Superior temporal gyrus (tissue), 1 donor: ENCODE results near the gene VSX1.

Source experiments
- DNase-seq: peaks from one replicate; pipeline ENCODE4 v3.0.0-alpha.2; 2016; ENCODE audit errors: extremely low spot score

The VSX1 gene

GRCh38 chr20:25087186-25087929 lies 5.4 kb upstream of the VSX1 start:
- no peak for DNase-seq

GRCh38 chr20:25085756-25086495 lies 4.0 kb upstream of the VSX1 start:
- DNase-seq, result no peak

GRCh38 chr20:25084626-25085187 lies 2.8 kb upstream of the VSX1 start:
- no peak for DNase-seq

GRCh38 chr20:25083773-25084625 lies 2.1 kb upstream of the VSX1 start:
- DNase-seq, result no peak

- no peak for DNase-seq
Measured at GRCh38 chr20:25083141-25083772, 1.3 kb upstream of the VSX1 start.

- no peak for DNase-seq
Measured at GRCh38 chr20:25082498-25082873, 545 bp upstream of the VSX1 start.

- no peak for DNase-seq
Measured at GRCh38 chr20:25081065-25081729, 744 bp downstream of the VSX1 start.

GRCh38 chr20:25079171-25079570 lies 2.8 kb downstream of the VSX1 start:
- no peak for DNase-seq

GRCh38 chr20:25078662-25079061 lies 3.3 kb downstream of the VSX1 start:
- no peak for DNase-seq

GRCh38 chr20:25077610-25078169 lies 4.3 kb downstream of the VSX1 start:
- DNase-seq, result no peak

GRCh38 chr20:25076731-25077609 lies 5.0 kb downstream of the VSX1 start:
- DNase-seq, result peak; percentile 60

GRCh38 chr20:25076201-25076600 lies 5.7 kb downstream of the VSX1 start:
- no peak for DNase-seq

GRCh38 chr20:25073544-25073943 lies 8.4 kb downstream of the VSX1 start:
- no peak for DNase-seq

- DNase-seq, result no peak
Measured at GRCh38 chr20:25072226-25072811, 9.6 kb downstream of the VSX1 start.

- no peak for DNase-seq
Measured at GRCh38 chr20:25071734-25072133, 10.2 kb downstream of the VSX1 start.

- DNase-seq, result no peak
Measured at GRCh38 chr20:25070821-25071473, 11.0 kb downstream of the VSX1 start.

- DNase-seq, result no peak
Measured at GRCh38 chr20:25067102-25067987, 14.6 kb downstream of the VSX1 start.

- no peak for DNase-seq
Measured at GRCh38 chr20:25066386-25066785, 15.6 kb downstream of the VSX1 start.
